K562 (cell line): Measurements from ENCODE around the gene TXNIP. TPM values are rescaled to one million over a fixed set of nuclear protein-coding genes. Genes with fewer than 3 reads are reported as not detected.

ENCODE experiments used
- ATAC-seq: fragments of 200-7000 bp; cut with Tn5 transposase; 3 replicates; pipeline ENCODE4 v1.9.1; 2020; ENCODE audit warnings: moderate library complexity
- BruUV-seq: library from RNA; stranded (reverse); fragments of 400-500 nt; replicated peaks from 2 replicates; lab custom pipeline; 2021; lab: Mats Ljungman, UMichigan
- CTCF ChIA-PET: fragments of 300-600 bp; formaldehyde crosslinking; extraction: SDS; loops from one replicate; lab custom pipeline; 2021; ENCODE audit warnings: low intra/inter-chr PET ratio; lab: Yijun Ruan, JAX
- POLR2A ChIA-PET: fragments of 300-600, 350-650 bp; sonication (Branson Sonifier 250); formaldehyde crosslinking; extraction: SDS; loops from one replicate; lab custom pipeline; 2021; ENCODE audit warnings: antibody characterized with exemption, inconsistent platforms; lab: Yijun Ruan, JAX
- DNase-seq, 4 experiments: peaks; one replicate each; pipeline versions ENCODE4 v3.0.0 to v3.0.0-alpha.2; 2011 to 2018; ENCODE audit warnings: low spot score in 3 of 4, mixed read lengths in 3 of 4; ENCODE audit errors: extremely low read depth in 1 of 4
- FAIRE-seq: peaks from 2 replicates; lab custom pipeline; 2011; peaks lifted over from hg19 to GRCh38; lab: Jason Lieb, UNC
- H2AFZ ChIP-seq: 2 replicates; pipeline ENCODE4 v1.6.0; 2011; ENCODE audit warnings: low read depth, low read length, control low read depth, inconsistent platforms
- H3K27ac ChIP-seq: fragments of 200-600 bp; 3 replicates; pipeline ENCODE4 v1.8.0; 2011; ENCODE audit warnings: low read depth, mild to moderate bottlenecking, control low read depth, inconsistent platforms, low read length, moderate library complexity, mixed read lengths; ENCODE audit errors: extremely low read depth
- H3K27me3 ChIP-seq, 2 experiments: fragments of 300-600 bp in 1 of 2; 2 replicates in 1 of 2; 3 replicates in 1 of 2; pipeline versions ENCODE4 v1.6.0 to v1.8.0; 2011; ENCODE audit warnings: inconsistent platforms in 2 of 2, low read length in 2 of 2, mild to moderate bottlenecking in 1 of 2, mixed read lengths in 1 of 2, moderate library complexity in 1 of 2; ENCODE audit not compliant: control insufficient read depth in 2 of 2, insufficient read depth in 2 of 2
- H3K36me3 ChIP-seq: fragments of 300-600 bp; 3 replicates; pipeline ENCODE4 v1.8.0; 2011; ENCODE audit warnings: mild to moderate bottlenecking, low read length, inconsistent platforms; ENCODE audit not compliant: control insufficient read depth, insufficient read depth
- H3K4me1 ChIP-seq, 2 experiments: fragments of 200-600 bp in 1 of 2; replicated peaks in 1 of 2; 2 replicates in 1 of 2; 3 replicates in 1 of 2; pipeline versions ENCODE4 v1.5.1 to v1.8.0; 2011; ENCODE audit warnings: inconsistent platforms in 2 of 2, low read length in 2 of 2, mild to moderate bottlenecking in 1 of 2, mixed read lengths in 1 of 2, moderate library complexity in 1 of 2; ENCODE audit not compliant: control insufficient read depth in 2 of 2, insufficient read depth in 2 of 2
- H3K4me2 ChIP-seq: 2 replicates; pipeline ENCODE4 v1.6.1; 2011; ENCODE audit warnings: low read length, control low read depth, inconsistent platforms, mixed read lengths; ENCODE audit not compliant: insufficient read depth
- H3K4me3 ChIP-seq: fragments of 200-600 bp; sonication (generic), shearing (Covaris generic); 2 replicates; pipeline ENCODE4 v1.5.1; 2016; ENCODE audit warnings: control low read depth, inconsistent platforms
- H3K79me2 ChIP-seq: fragments of 200-600 bp; 3 replicates; pipeline ENCODE4 v1.8.0; 2011; ENCODE audit warnings: low read length, inconsistent platforms; ENCODE audit not compliant: control insufficient read depth, insufficient read depth
- H3K9ac ChIP-seq, 2 experiments: 2 replicates each; pipeline versions ENCODE4 v1.6.0 to v1.6.1; 2011; ENCODE audit warnings: low read depth in 2 of 2, low read length in 2 of 2, control low read depth in 1 of 2, inconsistent platforms in 1 of 2, mild to moderate bottlenecking in 1 of 2, mixed read lengths in 1 of 2; ENCODE audit not compliant: insufficient read depth in 1 of 2
- H3K9me1 ChIP-seq: one replicate; pipeline ENCODE4 v1.6.0; 2011; ENCODE audit warnings: inconsistent platforms, mild to moderate bottlenecking, low read length, moderate library complexity; ENCODE audit not compliant: control insufficient read depth, insufficient read depth
- H3K9me3 ChIP-seq: replicated peaks from 2 replicates; pipeline ENCODE4 v1.5.1; 2011; ENCODE audit warnings: low read depth, low read length, inconsistent platforms; ENCODE audit not compliant: control insufficient read depth, insufficient read depth
- H4K20me1 ChIP-seq: replicated peaks from 2 replicates; pipeline ENCODE4 v1.6.1; 2011; ENCODE audit warnings: low read length, inconsistent platforms, mixed read lengths; ENCODE audit not compliant: control insufficient read depth, insufficient read depth
- EP400 ChIP-seq: fragments of 450-650 bp; IDR thresholded peaks from 2 replicates; pipeline ENCODE4 v1.6.1; 2017; ENCODE audit warnings: antibody characterized with exemption, mild to moderate bottlenecking, moderate library complexity
- ESRRA ChIP-seq: fragments of 450-650 bp; IDR thresholded peaks from 2 replicates; pipeline ENCODE4 v1.6.1; 2014; ENCODE audit warnings: low read depth, mild to moderate bottlenecking, moderate library complexity, borderline replicate concordance
- NR2C1 ChIP-seq, 2 experiments: fragments of 450-650 bp; IDR thresholded peaks; 2 replicates each; pipeline ENCODE4 v1.6.1; 2017; ENCODE audit warnings: mild to moderate bottlenecking in 2 of 2, antibody characterized with exemption in 1 of 2, inconsistent platforms in 1 of 2, missing compliant biosample characterization in 1 of 2, missing genetic modification characterization in 1 of 2
- RUNX1 ChIP-seq: sonication (generic); IDR thresholded peaks from 2 replicates; pipeline ENCODE4 v1.6.1; 2016; ENCODE audit warnings: antibody characterized with exemption, low read depth
- ZNF124 ChIP-seq: sonication (generic); formaldehyde crosslinking; IDR thresholded peaks from 2 replicates; pipeline ENCODE4 v1.8.1; 2022; ENCODE audit warnings: missing genetic modification reagents
- WGBS: fragments of 100-300 bp; shearing (Covaris generic); methylation state at CpG from one replicate; pipeline ENCODE4 v1.1.6; 2016; ENCODE audit warnings: low coverage, mixed read lengths; ENCODE audit not compliant: insufficient coverage; ENCODE audit errors: missing lambda C conversion rate; 5-methylcytosine and 5-hydroxymethylcytosine counted together
- in situ Hi-C: fragments of 300-500 bp; cut with MboI; formaldehyde crosslinking; loops from 4 replicates; pipeline ENCODE4 v1.15.0; 2018; ENCODE audit warnings: inconsistent platforms, mixed read lengths
- intact Hi-C: fragments of 100-400 bp; cut with micrococcal nuclease; formaldehyde crosslinking; loops from 2 replicates; pipeline ENCODE4 v1.14.2; 2022
- polyA plus RNA-seq, 8 experiments: library from polyadenylated mRNA; depleted of rRNA in 4 of 8; stranded (reverse) in 5 of 8; unstranded in 3 of 8; fragments of >200 nt; fragmentation: Nextera tagmentation in 2 of 8; fragmentation: Illumina TruSeq in 1 of 8; extraction: Ambion mirVana in 2 of 8; extraction: Trizol in 1 of 8; gene quantifications; 2 replicates each; pipeline versions ENCODE4 v1.2.1 to v1.2.3, GENCODE V29; 2011 to 2014; ENCODE audit warnings: inconsistent platforms in 1 of 8, missing spikeins in 1 of 8
- total RNA-seq, 7 experiments: library from RNA; depleted of rRNA in 6 of 7; stranded (reverse); fragments of >200 nt in 6 of 7; fragmentation: Illumina TruSeq in 2 of 7; extraction: Trizol in 2 of 7; gene quantifications; 2 replicates each; pipeline versions ENCODE4 v1.2.1 to v1.2.3, GENCODE V29; 2011 to 2021; ENCODE audit warnings: low replicate concordance in 1 of 7
- TF ChIP-seq, protein P1 (sequence below): sonication (generic); IDR thresholded peaks from 2 replicates; pipeline ENCODE4 v1.6.1; 2016

TXNIP gene
- total and polyA plus RNA-seq, 9 of the 15 experiments (the other 6 are each of a cell fraction or from before 2014, with no cell fraction given): 120 to 499 (median 257) TPM

DNA sequence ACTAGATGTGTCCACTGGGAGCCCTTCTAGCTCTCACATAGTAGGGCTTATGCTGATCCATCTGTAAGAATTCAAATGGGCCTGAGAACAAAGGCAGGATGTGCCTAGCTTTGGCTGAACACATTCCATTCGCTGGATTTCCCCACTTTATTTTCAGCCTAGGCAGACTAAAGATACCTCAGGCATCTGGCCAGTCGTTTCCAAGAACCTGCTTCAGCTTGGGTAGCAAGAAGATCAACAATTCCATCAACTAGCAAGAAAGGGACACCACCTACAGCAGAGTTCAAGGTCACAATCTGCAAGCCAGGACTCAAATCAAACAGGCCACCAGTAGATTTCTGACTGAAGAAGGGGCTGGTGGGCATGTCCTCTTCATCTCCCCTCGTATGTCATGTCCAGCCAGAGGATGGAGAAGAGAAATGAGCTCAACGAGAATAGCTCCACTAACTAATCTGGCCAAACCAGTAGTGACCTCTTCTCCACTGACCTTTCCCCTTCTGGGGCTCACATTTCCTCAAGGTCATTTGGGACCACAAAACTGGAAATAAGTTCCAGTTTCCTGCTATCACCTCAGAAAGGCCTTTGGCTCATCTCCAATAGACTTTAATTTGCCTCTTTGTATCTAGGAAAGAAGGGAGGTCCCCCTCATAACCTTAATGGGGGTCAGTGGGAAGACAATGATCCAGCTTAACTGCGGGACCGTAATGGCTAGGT, 14.2 kb downstream of the TXNIP start:
- Histone ChIP-seq H4K20me1 (no peaks in the 10 kb centered on the region), H3K27ac (peak overlapping the region; percentile 33; the same call in 2 of the 3 replicates), H3K4me2 (no peak overlapping the region)
- CTCF ChIA-PET: no interaction called here
- POLR2A ChIA-PET: interaction anchor here (0.5 to 15.5 kb wide), 7 partner anchors 11 to 189 kb away, joined by 3 to 320 read pairs (median 4); partner anchors contain the start of genes ANKRD34A, PEX11B, POLR3GL and TXNIP
- TF ChIP-seq RUNX1 (no peak), NR2C1 (IDR thresholded peaks at IDR 0.05) (peak; percentile 55; the same call in 1 of the 2 replicates), NR2C1 (tag; IDR thresholded peaks at IDR 0.05) (peak; percentile 44), EP400 (no peak), ZNF124 (CRISPR knock-in tag) (no peak), ESRRA (peak; percentile 88)
- TF ChIP-seq, protein P1, sequence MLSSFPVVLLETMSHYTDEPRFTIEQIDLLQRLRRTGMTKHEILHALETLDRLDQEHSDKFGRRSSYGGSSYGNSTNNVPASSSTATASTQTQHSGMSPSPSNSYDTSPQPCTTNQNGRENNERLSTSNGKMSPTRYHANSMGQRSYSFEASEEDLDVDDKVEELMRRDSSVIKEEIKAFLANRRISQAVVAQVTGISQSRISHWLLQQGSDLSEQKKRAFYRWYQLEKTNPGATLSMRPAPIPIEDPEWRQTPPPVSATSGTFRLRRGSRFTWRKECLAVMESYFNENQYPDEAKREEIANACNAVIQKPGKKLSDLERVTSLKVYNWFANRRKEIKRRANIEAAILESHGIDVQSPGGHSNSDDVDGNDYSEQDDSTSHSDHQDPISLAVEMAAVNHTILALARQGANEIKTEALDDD: peak; percentile 48
- TF ChIP-seq, all 486 proteins: peak for 3
- intact Hi-C loops: no loop called here
- H3K9ac ChIP-seq: no peak overlapping the region; a peak in 1 of 4 replicates
- H2AFZ ChIP-seq: no peak overlapping the region
- peaks cover 14% of the 10 kb centered on the region for H3K36me3 ChIP-seq
- H3K79me2 ChIP-seq: peaks cover 25% of the 10 kb centered on the region
- 47% methylated on average over 6 of the region's 6 CpGs for WGBS
- DNase-seq (no peak), ATAC-seq (no peak), FAIRE-seq (no peak)
- no peaks in the 10 kb centered on the region for H3K9me1 ChIP-seq
- no TSS peak for BruUV-seq
- H3K4me3 ChIP-seq: no peak overlapping the region
- H3K27me3 ChIP-seq: no peaks in the 10 kb centered on the region
- no peaks in the 10 kb centered on the region for H3K9me3 ChIP-seq
- peaks cover 34 to 79% of the 10 kb centered on the region in 2 experiments for H3K4me1 ChIP-seq
- in situ Hi-C loops: no loop called here
